ENCODE data around the gene RPP14.

DNA sequence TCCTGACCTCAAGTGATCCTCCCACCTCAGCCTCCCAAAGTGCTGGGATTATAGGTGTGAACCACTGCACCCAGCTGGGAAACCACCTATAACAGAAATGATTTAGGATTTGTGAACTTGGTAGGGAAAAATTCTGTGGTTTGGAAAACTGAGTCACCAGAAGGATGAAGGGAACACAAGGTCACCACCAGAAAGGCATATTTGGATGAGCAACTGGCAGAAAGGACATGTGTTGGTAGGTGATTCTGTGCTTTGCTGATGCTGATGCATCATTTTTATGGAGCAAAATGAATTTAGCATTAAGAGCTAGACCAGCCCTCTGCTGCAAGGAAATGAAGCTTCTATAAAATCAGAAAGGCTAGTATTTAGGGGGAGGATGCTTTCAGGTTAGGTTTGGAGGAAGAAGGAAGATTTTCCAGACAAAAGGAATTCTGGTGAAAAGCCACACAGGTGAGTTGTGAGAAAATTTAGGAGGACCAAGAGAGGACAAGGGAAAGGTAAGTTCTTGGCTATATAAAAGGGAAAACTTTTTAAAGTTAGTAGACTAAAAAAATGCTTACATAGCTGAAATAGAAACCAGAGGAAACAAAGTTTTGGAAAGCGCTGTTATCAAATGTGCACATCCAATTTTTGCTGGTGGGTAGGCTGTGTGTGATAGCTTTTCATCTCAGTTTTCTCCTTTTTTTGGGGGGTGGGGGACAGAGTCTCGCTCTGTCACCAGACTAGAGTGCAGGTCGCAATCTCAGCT lies 30.3 kb downstream of the RPP14 start:
- TF ChIP-seq ZNF24 (IDR thresholded peaks at IDR 0.05): no peak
- TF ChIP-seq SP1 (IDR thresholded peaks at IDR 0.05; ENCODE audit: low read depth, low read length): no peak
- no peak for TF ChIP-seq CTCF (IDR thresholded peaks at IDR 0.05 in 2 of 3, conservative IDR thresholded peaks at IDR 0.05 in 1 of 3; ENCODE audit: control insufficient read depth in 2 of 3, extremely low read depth in 1 of 3, insufficient read depth in 1 of 3, low read depth in 3 of 3, low read length in 3 of 3)

Measured in GM12878 (cell line).